HCT116 (cell line): ENCODE measurements around the gene GANAB. TPM values are rescaled to one million over a fixed set of nuclear protein-coding genes. Genes with fewer than 3 reads are reported as not detected.

Source experiments
- ATAC-seq: fragments of 200-7000 bp; cut with Tn5 transposase; 2 replicates; pipeline ENCODE4 v1.9.1; 2020; ENCODE audit warnings: mild to moderate bottlenecking, moderate library complexity
- BruUV-seq: library from RNA; stranded (reverse); fragments of 400-500 nt; replicated peaks from 2 replicates; lab custom pipeline; 2021; lab: Mats Ljungman, UMichigan
- CTCF ChIA-PET: fragments of 300-600 bp; sonication (Branson Sonifier 250); formaldehyde crosslinking; loops from one replicate; lab custom pipeline; 2021; ENCODE audit warnings: antibody characterized with exemption; lab: Charles Lee
- POLR2A ChIA-PET: fragments of 300-600, 350-600 bp; sonication (Branson Sonifier 250); formaldehyde crosslinking; loops from one replicate; lab custom pipeline; 2021; ENCODE audit warnings: antibody characterized with exemption; lab: Charles Lee
- RAD21 ChIA-PET, 2 experiments: fragments of 300-600 bp; sonication (Branson Sonifier 250); formaldehyde crosslinking; loops; one replicate each; lab custom pipeline; 2023; ENCODE audit warnings: low total read pairs in 2 of 2; ENCODE audit not compliant: uncharacterized antibody in 2 of 2, unreplicated experiment in 2 of 2, low non-redundant PET in 1 of 2; lab: Charles Lee
- DNase-seq: peaks from one replicate; pipeline ENCODE4 v3.0.0-alpha.2; 2010; ENCODE audit warnings: low read depth, low spot score
- H2AFZ ChIP-seq: fragments of 200-600 bp; shearing (Covaris generic), sonication (generic); 2 replicates; pipeline ENCODE4 v1.6.1; 2017; ENCODE audit warnings: low read depth, mixed run types, mixed read lengths, antibody characterized with exemption, low read length; ENCODE audit not compliant: poor library complexity, severe bottlenecking
- H3K27ac ChIP-seq: 2 replicates; pipeline ENCODE4 v1.5.1; 2012; ENCODE audit warnings: low read depth, low read length
- H3K27me3 ChIP-seq: fragments of 200-600 bp; sonication (generic); 2 replicates; pipeline ENCODE4 v1.6.1; 2016; ENCODE audit warnings: mixed run types, low read length, mixed read lengths; ENCODE audit not compliant: insufficient read depth
- H3K36me3 ChIP-seq, 2 experiments: fragments of 200-500 bp in 1 of 2; fragments of 200-600 bp in 1 of 2; sonication (Bioruptor generic) in 1 of 2; sonication (generic) in 1 of 2; 2 replicates each; pipeline versions ENCODE4 v1.5.1 to v1.6.1; 2014 to 2016; ENCODE audit warnings: low read length in 2 of 2, inconsistent platforms in 1 of 2, mixed read lengths in 1 of 2, mixed run types in 1 of 2; ENCODE audit not compliant: insufficient read depth in 2 of 2, control insufficient read depth in 1 of 2
- H3K4me1 ChIP-seq, 2 experiments: fragments of 200-600 bp in 1 of 2; sonication (generic) in 1 of 2; 2 replicates each; pipeline versions ENCODE4 v1.5.1 to v1.6.1; 2012 to 2017; ENCODE audit warnings: low read length in 2 of 2, inconsistent platforms in 1 of 2, mild to moderate bottlenecking in 1 of 2, mixed read lengths in 1 of 2, mixed run types in 1 of 2, moderate library complexity in 1 of 2; ENCODE audit not compliant: insufficient read depth in 2 of 2, control insufficient read depth in 1 of 2
- H3K4me2 ChIP-seq: fragments of 200-600 bp; sonication (generic); 2 replicates; pipeline ENCODE4 v1.6.1; 2017; ENCODE audit warnings: mixed run types, low read length, mixed read lengths
- H3K4me3 ChIP-seq, 2 experiments: fragments of 200-600 bp in 1 of 2; sonication (generic) in 1 of 2; replicated peaks in 1 of 2; 2 replicates each; pipeline ENCODE4 v1.5.1; 2011 to 2016; ENCODE audit warnings: low read length in 2 of 2, control low read depth in 1 of 2, low read depth in 1 of 2, mild to moderate bottlenecking in 1 of 2, mixed read lengths in 1 of 2, mixed run types in 1 of 2
- H3K79me2 ChIP-seq: fragments of 200-600 bp; sonication (generic); 2 replicates; pipeline ENCODE4 v1.6.1; 2017; ENCODE audit warnings: mild to moderate bottlenecking, mixed run types, low read length, moderate library complexity, mixed read lengths; ENCODE audit not compliant: insufficient read depth
- H3K9ac ChIP-seq: fragments of 200-600 bp; sonication (generic); 2 replicates; pipeline ENCODE4 v1.6.1; 2016; ENCODE audit warnings: low read length, mixed read lengths
- H3K9me2 ChIP-seq: fragments of 200-600 bp; sonication (generic), shearing (Covaris generic); 2 replicates; pipeline ENCODE4 v1.6.1; 2017; ENCODE audit warnings: mixed run types, mild to moderate bottlenecking, moderate library complexity; ENCODE audit not compliant: insufficient read depth
- H3K9me3 ChIP-seq, 2 experiments: fragments of 200-500 bp in 1 of 2; fragments of 200-600 bp in 1 of 2; sonication (Bioruptor generic) in 1 of 2; sonication (generic) in 1 of 2; 2 replicates each; pipeline ENCODE4 v1.6.1; 2014 to 2017; ENCODE audit warnings: low read length in 2 of 2, mixed read lengths in 2 of 2, inconsistent platforms in 1 of 2, low read depth in 1 of 2, mild to moderate bottlenecking in 1 of 2, mixed run types in 1 of 2, moderate library complexity in 1 of 2; ENCODE audit not compliant: control insufficient read depth in 1 of 2, insufficient read depth in 1 of 2
- H4K20me1 ChIP-seq: fragments of 200-600 bp; sonication (generic), shearing (Covaris generic); 2 replicates; pipeline ENCODE4 v1.6.1; 2017; ENCODE audit warnings: mixed run types, mild to moderate bottlenecking, moderate library complexity; ENCODE audit not compliant: insufficient read depth
- POLR2AphosphoS5 ChIP-seq: IDR thresholded peaks from 2 replicates; pipeline ENCODE4 v1.6.1; 2011; ENCODE audit warnings: mild to moderate bottlenecking, low read depth, low read length, moderate library complexity
- REST ChIP-seq: IDR thresholded peaks from 2 replicates; pipeline ENCODE4 v1.6.1; 2012; ENCODE audit warnings: low read depth
- TCF7L2 ChIP-seq: IDR thresholded peaks from 2 replicates; pipeline ENCODE4 v1.7.0; 2011; ENCODE audit warnings: borderline replicate concordance, inconsistent platforms; ENCODE audit not compliant: insufficient read depth, insufficient read length; ENCODE audit errors: extremely low read depth
- intact Hi-C: fragments of 100-400 bp; cut with micrococcal nuclease; formaldehyde crosslinking; loops from 2 replicates; pipeline ENCODE4 v1.10.0; 2022
- total RNA-seq: library from RNA; stranded (reverse); gene quantifications from one replicate; pipeline ENCODE4 v1.2.1, GENCODE V29; 2021; ENCODE audit not compliant: unreplicated experiment

The GANAB gene
- total RNA-seq, 1 experiment from 2014 or later, result 410 TPM

GRCh38 chr11:62599069-62599696, 47.2 kb downstream of the GANAB start:
- peak overlapping the region; percentile 88 for H3K4me2 ChIP-seq
- H3K27me3 ChIP-seq, result no peaks in the 10 kb centered on the region
- POLR2A ChIA-PET, result interaction anchor here (0.6 to 1.7 kb wide), 4 partner anchors 25 to 242 kb away, joined by 3 to 11 read pairs (median 6); partner anchors contain the start of genes C11orf98, CSKMT and EEF1G
- intact Hi-C loops, result no loop called here
- CTCF ChIA-PET, result interaction anchor here (0.9 to 1.7 kb wide), 5 partner anchors 8 to 174 kb away, joined by 3 to 9 read pairs (median 4); partner anchors contain the start of genes EML3, ROM1 and TUT1
- H3K79me2 ChIP-seq, result peaks cover 58% of the 10 kb centered on the region
- peaks cover 34 to 45% of the 10 kb centered on the region in 2 experiments; a peak in 3 of 4 replicates for H3K36me3 ChIP-seq
- peak; percentile 69 for ATAC-seq
- H3K9me3 ChIP-seq, result no peaks in the 10 kb centered on the region
- peaks cover 13 to 36% of the 10 kb centered on the region in 2 experiments for H3K4me1 ChIP-seq
- no TSS peak for BruUV-seq
- H3K4me3 ChIP-seq, result peak overlapping the region; percentile 92 to 94
- peak; percentile 99 for DNase-seq
- H3K9me2 ChIP-seq, result no peaks in the 10 kb centered on the region
- RAD21 ChIA-PET, result interaction anchor here (0.6 to 0.7 kb wide), 3 partner anchors 7 to 95 kb away, joined by 3 to 6 read pairs (median 4); no protein-coding TSS in a partner anchor
- no peak overlapping the region for H2AFZ ChIP-seq
- peak; percentile 69 for TF ChIP-seq POLR2AphosphoS5
- no peak for TF ChIP-seq REST
- TF ChIP-seq TCF7L2, result peak; percentile 9
- no peaks in the 10 kb centered on the region for H4K20me1 ChIP-seq
- peak overlapping the region; percentile 99 for H3K27ac ChIP-seq
- peak overlapping the region; percentile 99 for H3K9ac ChIP-seq
